HG03039 (cell line): Measurements from ENCODE around the gene RXRB.

Source experiments
- ATAC-seq: cut with Tn5 transposase; IDR thresholded peaks from one replicate; pipeline ENCODE4 v1.9.1; 2021; ENCODE audit warnings: mild to moderate bottlenecking, moderate library complexity; ENCODE audit not compliant: unreplicated experiment

The RXRB gene

DNA sequence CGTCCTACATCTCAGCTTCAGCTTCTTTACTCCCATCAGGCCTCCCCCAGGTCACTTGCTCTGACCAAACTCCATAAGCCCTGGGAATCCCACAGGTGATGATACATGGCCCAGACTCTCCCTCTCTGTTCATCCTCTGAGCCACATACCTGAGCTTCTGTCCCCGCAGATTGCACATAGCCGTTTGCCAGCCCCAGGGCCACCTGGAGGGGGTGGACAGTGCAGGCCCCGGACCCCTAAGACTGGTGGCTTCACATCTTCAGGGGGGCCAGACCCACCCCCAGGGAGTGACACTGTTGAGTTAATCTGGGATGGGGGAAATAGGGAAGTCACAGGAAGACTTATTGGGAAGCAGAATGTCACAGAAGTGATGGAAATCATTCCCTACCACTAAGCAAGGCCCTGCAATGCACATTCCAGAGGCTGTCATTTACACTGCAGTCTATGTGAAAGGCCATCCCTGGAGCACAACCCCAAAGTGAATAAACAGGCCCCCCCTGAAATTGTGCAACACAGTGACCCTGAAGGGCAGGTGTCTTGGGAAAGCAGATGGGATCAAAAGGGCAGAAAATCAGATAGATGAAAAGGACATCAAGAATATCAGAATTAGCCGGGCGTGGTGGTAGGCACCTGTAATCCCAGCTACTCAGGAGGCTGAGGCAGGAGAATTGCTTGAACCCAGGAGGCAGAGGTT lies 2.2 kb downstream of the RXRB start:
- ATAC-seq, result no peak

DNA sequence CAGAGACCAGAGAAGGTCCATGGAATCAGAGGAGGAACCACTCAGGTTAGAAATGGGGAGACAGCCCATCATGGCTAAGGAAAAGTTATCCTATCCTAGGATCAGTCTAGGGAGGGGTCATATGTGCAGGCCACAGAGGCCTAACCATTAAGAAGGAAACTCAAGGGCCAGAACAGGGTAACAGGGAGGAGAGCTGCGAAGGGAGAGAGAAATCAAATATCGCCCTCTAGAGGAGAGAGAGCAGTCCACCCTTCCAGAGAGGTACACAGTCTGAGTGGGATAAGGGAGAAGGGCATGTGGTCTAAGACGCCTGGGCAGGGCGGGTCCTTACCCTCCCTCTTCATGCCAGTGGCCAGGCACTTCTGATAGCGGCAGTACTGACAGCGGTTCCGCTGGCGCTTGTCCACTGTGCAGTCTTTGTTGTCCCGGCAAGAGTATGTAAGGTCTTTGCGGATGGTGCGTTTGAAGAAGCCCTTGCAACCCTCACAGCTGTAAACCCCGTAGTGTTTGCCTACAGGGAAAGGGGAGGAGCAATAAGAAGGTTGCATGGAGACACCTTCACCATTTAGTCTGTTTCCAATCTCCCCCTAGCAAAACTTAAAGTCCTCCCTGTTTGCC lies 2.9 kb downstream of the RXRB start:
- no peak for ATAC-seq

DNA sequence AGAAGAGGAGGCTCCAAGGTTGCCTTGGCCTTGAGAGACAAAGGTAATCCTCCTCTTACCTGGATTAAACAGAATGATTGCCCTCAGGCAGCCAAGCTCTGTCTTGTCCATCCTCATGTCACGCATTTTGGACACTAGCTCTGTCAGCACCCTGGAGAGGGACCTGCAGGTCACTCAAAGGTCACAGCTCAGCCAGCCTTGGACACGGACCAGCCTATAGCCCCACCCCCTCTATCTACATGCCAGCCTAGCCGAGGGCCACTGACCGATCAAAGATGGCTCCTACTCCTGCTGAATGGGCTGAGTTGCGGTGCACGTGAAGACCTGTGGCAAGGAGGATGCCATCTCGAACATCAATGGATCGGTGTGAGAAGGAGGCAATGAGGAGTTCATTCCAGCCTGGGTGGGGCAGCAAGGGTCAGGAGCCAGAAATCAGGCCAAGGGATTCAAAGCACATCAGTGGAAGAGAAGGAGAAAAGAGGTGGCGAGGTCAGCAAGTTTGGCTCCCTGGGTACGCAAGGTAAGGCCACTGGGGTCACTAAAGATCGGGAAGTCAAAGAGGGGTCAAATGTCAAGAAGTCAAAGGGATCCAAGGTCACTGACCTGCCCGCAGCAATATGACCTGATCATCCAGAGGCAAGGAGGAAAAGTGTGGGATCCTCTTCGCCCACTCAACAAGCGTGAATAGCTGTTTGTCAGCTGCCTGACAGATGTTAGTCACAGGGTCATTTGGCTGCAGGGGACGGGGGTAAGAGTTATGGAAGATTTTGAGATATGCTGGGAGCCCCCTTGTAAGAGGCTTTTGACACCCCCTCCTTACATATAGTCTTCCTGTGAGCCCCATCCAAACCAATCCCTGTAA lies 4.9 kb downstream of the RXRB start:
- ATAC-seq, result no peak

DNA sequence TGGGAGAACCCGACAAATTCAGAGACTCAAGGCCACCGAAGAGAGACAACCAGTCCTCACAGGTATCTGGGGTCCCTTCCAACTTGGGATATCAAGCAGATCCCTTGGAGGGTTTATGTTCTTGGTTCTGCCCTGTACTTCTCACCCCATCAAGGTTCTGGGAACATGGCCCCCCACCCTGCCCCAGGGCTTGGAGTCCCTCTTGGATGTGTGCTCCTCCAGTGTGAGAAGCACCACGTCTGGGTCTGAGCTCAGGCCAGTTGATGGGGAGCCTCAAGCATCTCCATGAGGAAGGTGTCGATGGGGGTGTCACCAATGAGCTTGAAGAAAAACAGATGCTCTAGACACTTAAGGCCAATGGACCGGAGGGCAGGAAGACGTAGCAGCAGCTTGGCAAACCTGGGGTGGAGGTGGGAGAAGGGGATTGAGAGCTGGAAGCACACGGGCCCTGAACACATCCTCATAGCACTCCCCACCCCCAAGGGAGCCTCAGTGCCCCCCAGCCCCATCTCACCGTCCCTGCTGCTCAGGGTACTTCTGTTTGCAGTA lies 6.0 kb downstream of the RXRB start:
- no peak for ATAC-seq

DNA sequence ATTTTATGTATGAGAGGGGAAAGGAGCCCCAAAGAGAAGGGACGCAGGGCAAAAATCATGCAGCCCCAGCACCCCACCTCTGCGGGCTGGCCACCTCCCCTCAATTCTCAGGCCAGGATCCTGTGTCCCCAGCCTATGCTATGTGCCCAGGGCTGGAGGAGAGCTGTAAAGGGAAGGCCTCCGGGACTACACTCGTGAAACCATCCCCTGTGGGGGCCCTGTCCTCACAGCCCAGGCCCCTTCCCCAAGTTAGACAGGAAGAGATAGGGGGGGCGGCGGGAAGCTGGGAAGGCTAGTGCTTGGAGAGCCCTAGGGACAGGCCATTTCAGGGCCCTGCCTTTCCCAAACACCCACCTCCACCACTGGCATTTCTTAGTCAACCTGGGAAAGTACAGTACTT lies 6.8 kb downstream of the RXRB start:
- no peak for ATAC-seq

DNA sequence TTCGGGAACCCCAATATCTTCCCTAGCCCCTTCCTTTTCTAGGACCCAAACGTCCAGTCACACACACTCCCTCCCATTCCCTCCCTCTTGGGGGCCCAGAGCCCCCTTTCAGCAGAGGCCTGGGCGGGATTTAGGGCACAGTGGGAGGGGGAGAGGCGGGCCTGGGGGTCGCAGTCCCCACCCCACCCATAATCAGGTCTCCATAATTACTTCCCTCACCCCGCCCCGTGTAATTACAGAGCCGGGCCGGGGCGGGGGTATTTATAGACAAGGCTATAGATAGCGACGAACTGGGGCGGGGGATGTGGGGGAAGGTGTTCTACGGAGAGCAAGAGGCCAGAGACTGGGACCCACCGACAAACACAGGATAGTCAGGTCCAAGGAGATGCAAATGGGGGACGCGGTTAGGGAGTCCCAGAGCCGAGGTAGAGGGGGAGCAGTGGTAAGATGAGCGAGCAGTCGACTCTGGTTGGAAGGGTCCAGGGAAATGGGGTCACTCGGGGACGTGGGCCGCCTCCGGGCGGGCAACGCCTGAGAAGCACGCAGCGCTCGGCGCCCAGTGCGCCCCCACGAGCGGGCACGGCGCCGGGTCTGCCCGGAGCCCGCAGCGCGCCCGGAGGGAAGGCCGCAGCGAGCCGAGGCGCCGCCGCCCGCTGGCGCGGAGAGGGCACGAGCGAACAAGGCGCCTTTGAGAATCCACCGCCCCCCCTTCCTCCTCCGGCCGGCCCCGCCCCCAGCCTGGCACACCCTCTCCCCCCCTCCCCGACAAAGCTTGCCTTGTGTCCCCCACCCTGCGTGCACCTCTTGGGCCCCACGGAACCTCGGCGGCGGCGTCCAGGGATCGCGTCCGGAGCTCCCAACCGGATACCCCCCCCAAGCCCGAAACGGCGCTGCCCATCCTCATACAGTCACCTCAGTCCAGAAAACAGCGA lies 7.5 kb downstream of the RXRB start:
- ATAC-seq, result no peak

DNA sequence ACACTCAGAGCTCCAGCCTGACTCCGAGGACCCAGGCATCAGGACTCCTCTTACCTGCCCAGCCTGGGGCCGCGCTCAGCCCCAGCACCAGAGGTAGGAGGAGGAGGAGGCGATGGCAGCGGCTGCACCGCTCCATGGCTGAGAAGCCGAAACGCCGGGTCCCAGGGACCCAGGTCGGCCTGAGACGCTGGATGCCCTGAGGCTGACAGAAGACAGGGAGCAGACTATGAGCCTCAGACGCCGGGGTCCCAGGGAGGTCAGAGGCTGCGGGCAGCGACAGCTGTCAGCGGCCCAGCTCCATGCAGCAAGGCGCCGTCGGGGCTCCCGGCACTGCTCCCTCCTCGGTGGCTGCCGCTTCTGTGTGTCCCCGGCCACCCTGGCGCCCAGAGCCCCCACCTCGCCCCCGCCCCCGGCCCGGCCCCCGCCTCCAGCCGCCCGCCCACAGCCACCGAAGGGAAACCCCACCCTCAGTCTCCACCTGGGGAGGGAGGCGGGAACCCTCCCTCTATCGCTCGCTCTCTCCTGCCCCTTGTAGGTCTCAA lies 8.3 kb downstream of the RXRB start, which contains the start of gene COL11A2:
COL11A2 (minus strand) TSS at position 363 of the 542 bp plus-strand sequence; CDS start at position 136, 227 bp downstream.
- no peak for ATAC-seq

DNA sequence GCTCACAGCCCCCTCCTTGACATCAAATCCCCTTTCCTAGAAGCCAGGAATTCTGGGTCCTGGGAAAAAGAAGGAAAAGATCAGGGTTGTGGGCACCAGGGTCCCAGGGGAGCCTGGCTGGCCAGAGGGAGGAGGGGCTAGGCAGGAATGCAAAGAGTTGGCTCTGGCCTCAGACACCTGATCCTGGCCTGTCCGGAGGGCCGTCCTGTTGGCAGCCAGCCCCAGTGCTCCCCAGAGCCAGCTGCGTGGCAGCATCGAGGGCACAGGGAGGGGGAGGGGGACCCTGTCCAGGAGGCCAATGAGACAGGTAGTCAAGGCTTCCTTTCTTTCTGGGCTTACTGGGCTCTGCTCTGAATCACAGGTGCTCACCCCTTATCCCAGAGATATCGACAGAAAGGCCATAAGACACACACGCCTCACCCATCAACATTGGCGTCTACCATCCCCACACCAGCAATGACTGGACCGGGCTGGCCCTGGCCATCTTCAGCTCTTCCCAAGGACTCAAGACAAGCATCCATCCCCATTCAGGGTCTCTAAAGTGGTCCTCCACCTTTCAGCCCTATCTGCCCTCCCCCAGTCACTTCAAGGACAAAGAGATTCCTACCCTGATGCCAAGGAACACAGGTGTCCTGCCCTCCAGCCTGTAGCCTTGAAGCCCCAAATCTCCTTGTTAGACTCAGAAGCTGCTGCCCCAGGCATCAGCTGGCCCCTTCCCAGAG lies 8.9 kb downstream of the RXRB start:
- ATAC-seq, result no peak

DNA sequence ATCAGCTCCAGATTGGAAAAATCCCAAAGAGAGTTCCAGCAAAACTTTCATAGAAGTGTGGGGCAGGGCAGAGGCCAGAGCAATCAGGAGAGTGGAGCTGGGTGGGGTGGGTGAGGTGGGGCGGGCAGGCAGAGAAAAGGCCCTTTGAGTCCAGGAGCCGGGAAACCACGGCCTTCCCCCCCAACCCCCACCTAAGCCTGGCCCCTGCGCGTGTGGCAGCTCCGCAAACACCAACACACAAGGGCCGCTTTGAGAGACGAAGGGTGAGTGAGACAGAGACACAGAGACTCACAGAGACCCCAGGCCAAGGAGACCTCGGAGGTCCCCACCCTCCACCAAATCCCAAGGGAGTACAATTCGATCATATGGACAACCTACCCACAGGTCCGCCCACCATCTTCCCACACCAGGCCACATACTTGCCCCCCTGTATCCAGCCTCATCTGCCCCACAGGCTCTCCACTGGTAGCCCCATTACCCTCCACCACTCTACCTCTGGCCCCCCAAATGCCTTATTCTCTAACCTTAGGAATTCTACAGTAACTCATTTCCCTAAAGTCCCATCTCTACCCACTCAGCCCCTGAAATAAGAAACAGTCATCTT lies 9.9 kb downstream of the RXRB start:
- no peak for ATAC-seq

DNA sequence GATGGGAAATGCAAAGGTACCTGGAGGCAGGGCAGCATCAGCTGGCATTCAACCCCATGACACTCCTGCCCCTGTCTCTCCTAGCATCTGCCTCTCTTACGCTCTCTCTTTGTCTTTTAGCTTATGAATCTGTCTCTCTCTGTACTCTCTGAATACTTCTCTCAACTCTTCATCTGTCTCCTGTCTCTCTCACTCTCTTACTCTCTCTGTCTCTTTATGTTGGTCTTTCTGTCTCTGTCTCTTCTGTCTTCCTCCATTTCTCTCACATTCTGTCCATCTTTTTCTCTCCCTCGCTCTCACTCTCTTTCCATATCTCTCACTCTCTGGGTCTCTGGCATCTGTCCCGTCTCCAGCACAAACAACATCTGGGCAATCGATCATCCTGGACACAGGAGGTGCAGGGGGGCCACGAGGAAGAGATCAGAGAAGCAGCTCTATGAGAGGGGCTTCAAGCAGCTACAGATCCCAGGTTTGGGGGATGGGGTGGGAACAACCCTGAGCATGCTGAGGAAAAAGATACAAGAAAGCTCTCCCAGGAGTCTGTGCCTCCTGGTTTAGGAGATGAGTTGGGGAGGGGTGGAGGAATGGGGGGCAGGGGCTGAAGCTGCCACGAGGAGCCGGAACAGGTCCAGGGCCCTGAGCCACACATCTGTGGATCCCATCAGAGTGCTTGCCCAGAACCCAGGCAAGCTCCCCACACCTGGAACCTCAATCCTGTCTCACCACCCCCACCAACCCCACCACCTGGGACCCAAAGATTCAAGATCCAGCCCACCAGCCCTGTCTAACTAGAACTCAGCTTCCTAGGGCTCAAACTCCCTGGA lies 10.6 kb downstream of the RXRB start:
- no peak for ATAC-seq

DNA sequence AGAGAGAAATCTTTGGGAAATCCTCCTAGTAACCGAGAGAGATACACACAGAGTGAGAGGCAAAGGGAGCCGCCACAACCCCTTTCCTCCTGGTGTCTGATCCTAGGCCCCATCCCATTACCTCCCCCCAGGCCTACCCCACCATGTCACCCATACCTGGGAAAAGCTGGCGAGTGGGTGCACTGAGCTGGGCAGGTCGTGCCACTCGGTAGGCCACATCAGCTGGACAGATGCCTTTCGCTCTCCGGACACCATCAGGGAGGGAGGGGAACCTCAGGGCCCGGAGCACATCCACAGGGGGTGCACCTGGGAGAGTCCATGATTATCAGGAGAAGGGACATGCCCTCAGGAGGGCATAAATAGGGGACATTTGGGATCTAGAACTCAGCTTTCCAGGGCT lies 11.3 kb downstream of the RXRB start:
- no peak for ATAC-seq

DNA sequence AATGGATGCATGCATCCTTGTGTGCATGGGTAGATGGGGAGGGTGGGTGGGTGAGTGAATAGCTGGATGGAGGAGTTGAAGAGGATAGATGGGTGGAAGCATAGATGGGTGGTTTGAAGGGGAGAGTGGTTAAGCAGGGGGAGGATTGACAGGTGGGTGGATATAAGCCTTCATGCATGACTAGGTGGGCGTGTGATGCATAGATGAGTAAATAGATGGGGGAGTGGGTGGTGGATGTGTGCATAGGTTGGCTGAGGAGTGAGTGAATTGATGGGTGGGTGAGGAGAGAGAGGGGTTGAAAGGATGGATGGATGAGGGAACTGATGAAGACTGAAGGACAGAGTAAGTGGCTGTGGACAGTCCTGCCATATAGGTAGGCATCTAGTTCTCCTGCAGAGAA lies 12.7 kb downstream of the RXRB start:
- ATAC-seq, result no peak

DNA sequence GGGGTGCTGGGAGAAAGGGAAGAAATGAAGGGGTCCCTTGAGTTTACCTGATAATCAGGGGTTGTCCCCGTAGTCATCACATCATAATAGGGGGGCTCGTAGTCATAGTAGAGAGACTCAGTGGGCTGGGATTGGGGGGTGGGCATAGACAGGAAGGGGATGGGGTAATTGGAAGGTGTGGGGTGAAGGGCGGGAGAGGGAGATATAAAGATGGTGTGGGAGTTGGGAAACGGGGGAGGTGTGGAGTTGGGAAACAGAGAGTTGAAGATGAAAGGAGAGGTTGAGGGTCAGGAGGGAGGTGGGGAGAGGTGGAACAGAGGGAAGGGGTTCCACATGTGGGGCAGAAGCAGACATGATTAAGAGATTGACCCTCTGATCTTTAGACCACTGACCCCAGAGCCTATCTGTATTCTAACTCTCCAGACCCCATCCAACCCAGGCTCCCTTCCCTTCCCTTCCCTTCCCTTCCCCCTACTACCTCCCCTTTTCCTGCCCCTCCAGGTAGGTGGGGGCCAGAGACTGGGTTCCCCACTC lies 14.7 kb downstream of the RXRB start:
- no peak for ATAC-seq

DNA sequence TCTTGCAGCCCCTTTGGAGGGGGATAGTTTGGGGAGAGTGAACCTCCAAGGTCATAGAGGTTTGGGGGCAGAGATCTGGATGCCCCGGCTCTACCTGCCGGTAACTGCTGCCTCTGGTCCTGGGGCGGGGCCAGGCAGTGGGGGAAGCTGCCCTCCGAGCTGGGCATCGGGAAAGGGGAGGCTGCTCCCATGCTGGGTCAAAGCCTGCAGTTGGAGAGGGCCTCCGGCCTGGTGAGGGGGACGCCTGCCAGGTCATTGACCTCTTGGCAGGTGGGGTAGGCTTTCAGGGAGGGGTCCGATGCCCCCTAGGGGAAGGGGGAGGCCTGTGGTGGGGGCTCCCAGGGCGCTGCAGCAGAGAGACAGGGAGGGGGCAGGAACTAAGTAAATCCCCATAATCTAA lies 15.3 kb downstream of the RXRB start:
- no peak for ATAC-seq

DNA sequence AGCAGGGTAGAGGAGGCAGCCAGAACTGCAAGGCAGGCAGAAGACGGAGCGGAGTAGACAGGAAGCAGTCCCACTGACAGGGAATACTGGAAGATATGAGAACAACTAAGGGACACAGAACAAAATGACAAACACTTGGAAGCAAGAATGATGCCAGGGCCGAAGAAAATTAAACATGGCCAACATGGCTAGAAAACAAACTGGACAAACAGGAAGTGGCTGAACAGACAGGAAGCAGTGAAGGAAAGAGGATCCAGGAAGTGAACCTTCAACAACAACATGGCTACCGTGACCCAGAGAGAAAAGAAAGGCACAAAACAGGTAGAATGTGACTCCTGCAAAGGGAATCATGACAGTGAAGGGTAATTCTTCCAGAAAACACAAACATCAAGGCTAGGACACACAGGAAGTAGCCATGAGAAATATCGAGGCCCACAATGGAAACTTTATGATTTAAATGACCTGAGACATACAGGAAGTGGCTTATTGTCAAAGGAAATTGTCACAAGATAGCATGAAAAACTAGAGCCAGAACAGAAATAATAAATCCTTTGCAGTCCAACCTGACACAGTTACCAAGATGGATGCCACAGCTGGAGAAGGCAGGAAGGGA lies 17.3 kb downstream of the RXRB start:
- ATAC-seq, result no peak

DNA sequence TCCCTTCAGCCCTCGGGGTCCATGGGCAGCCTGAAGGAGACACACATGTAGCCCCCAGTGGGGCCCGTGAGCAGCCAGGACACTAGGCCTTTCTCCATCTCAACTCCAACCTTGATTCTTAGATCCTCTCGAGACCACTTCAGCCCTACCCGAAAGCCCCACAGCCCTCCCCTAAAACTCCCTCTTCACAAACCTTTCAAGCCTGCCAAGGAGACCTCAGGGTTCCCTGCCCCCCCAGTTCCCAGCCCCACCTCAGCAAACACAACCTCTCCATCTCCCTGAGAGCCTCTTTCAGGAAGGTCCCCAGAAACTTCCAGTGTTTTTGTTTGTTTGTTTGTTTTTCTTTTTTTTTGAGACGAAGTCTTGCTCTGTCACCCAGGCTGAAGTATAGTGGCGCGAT lies 19.3 kb downstream of the RXRB start:
- ATAC-seq, result no peak

DNA sequence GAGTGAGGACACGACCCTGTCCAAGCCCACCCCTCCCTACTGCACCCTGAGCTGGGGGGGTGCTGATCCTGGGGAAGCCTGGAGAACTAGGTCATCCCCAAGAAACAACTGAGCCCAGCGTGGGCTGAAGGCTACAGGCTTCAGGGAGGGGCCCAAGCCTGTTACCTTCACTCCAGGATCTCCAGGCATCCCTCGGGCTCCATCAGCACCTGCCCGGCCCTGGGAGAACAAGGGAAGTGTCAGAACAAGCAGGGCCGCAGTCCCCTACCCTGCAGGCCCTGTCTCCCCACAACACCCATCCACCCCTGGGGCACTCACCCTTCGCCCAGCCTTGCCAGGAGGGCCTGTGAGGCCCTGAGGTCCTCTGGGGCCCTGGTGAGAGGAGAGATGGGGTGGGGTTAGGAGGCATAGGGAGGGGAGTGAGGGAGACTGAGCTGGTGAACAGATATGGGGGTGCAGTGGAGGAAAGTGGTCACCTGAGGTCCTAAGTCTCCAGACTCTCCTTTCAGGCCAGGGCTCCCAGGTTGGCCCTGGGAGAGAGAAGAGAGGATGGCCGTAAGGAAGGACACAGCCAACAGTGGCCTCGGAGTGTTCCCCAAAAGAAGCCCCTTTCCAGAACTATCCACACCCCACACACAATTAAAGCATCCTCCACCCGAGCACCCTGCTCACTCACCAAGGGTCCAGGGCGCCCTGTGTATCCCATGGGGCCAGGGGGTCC lies 21.6 kb downstream of the RXRB start:
- ATAC-seq, result no peak
